B cell (primary cell): ENCODE measurements around the gene PDX1.

Experiments
- EZH2 ChIP-seq: IDR thresholded peaks from 2 replicates; pipeline ENCODE4 v1.6.1; 2012; ENCODE audit warnings: borderline replicate concordance, low read depth, mild to moderate bottlenecking, moderate library complexity, low read length; ENCODE audit not compliant: insufficient read depth, poor library complexity, severe bottlenecking
- TF ChIP-seq, protein P1 (sequence below): fragments of 200-600 bp; IDR thresholded peaks from one replicate; pipeline ENCODE4 v1.8.0; 2022; ENCODE audit warnings: antibody characterized with exemption, mild to moderate bottlenecking

DNA sequence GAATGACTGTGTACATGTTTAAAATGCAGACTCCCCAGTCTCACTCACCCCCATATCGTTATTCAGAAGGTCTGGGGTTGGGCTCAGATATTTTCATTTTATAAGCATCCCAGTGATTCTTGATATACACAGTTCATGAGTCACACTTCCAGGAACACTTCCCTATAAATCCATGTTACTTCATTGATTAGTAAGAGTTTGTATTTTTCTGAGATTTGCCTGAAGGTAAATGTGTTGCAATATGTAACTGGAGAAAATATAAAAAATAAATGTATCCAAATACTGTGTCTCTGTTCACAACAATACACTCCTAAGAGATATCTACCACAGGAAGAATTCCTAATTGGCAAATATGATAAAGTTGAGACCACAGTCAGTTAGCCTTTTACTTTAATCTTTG, 6.6 kb upstream of the PDX1 start:
- TF ChIP-seq, protein P1, sequence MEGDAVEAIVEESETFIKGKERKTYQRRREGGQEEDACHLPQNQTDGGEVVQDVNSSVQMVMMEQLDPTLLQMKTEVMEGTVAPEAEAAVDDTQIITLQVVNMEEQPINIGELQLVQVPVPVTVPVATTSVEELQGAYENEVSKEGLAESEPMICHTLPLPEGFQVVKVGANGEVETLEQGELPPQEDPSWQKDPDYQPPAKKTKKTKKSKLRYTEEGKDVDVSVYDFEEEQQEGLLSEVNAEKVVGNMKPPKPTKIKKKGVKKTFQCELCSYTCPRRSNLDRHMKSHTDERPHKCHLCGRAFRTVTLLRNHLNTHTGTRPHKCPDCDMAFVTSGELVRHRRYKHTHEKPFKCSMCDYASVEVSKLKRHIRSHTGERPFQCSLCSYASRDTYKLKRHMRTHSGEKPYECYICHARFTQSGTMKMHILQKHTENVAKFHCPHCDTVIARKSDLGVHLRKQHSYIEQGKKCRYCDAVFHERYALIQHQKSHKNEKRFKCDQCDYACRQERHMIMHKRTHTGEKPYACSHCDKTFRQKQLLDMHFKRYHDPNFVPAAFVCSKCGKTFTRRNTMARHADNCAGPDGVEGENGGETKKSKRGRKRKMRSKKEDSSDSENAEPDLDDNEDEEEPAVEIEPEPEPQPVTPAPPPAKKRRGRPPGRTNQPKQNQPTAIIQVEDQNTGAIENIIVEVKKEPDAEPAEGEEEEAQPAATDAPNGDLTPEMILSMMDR, result no peak
- no peak for TF ChIP-seq EZH2
